Subcutaneous adipose tissue (tissue), 4 donors: Measurements from ENCODE around the gene DIP2C. TPM values are rescaled to one million over a fixed set of nuclear protein-coding genes. Genes with fewer than 3 reads are reported as not detected.

Experiments used
- CTCF ChIP-seq: fragments of 450-650 bp; IDR thresholded peaks from one replicate; pipeline ENCODE4 v1.5.1; 2016; ENCODE audit warnings: low read depth, mild to moderate bottlenecking, control low read depth, antibody characterized with exemption, moderate library complexity
- small RNA-seq: library from RNA; depleted of rRNA; stranded (forward); fragments of <200 nt; gene quantifications from one replicate; pipeline ENCODE3, GENCODE V24; 2016
- total RNA-seq, 4 donors: library from RNA; depleted of rRNA; stranded (reverse); fragments of >200 nt; gene quantifications; one replicate each; pipeline ENCODE4 v1.1.0, GENCODE V29; 2016

Gene DIP2C
- total RNA-seq, 4 donors from 2014 or later, result 32.1 to 64.0 (median 40.5) TPM

DNA sequence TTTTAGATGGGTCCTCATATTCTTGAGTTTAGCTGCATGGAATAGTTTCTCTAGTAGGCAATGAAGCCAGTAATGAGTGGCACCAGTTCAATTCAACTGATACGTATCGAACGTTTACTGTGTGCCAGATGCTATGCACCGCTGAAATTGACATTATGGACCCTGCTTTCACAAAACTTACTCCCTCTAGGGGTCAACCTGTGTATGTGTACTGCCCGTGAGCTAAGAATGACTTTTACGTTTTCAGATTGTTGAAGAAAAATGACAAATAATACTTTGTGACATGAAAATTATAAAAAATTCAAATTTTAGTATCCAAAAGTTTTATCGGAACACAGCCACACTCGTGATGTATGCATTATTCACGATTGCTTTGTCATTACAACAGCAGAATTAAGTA lies 458.7 kb downstream of the DIP2C start:
- no peak for TF ChIP-seq CTCF

DNA sequence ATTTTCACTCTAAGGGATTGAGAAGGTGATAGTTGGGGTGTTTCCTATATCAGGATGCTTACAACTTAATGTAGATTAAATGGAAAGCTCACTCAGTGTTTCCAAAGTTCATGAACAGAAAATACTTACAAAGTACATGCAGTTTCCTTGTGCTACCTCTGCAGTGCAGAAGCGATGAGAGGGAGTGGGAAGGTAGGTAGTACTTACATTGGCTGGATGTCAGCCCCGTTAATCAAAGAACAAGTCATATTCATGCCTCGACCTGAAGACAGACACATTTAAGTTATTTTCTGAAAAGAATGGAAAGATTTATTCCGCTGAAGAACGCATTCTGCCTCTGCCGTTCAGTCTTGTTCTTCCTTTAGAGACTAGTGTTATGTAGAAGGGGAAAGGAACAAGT lies 461.1 kb downstream of the DIP2C start:
- no peak for TF ChIP-seq CTCF

GRCh38 chr10:227014-227413 lies 462.5 kb downstream of the DIP2C start:
- no peak for TF ChIP-seq CTCF

GRCh38 chr10:226018-226417 lies 463.4 kb downstream of the DIP2C start:
- no peak for TF ChIP-seq CTCF

DNA sequence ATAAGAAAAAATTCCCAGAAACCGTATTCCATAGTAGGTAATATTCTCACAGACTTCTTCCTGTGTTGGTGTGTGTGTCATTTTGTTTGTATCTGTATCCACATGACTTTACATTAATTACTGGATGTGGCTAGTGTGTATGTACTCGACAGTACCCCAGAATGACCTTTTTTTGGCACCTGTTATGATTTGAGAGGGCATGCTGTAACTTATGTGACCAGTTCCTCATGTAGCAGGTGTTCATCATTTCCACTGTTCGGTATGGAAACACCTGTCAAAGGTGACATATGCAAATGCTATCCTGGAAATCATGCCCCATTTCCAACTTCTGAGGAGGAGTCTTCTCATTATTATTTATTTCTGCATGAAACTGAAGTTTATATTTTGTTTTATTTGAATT lies 464.9 kb downstream of the DIP2C start:
- no peak for TF ChIP-seq CTCF

Small RNA genes within 50 kb of the gene (small RNA-seq; reads per million reads assigned to genes)
- gene MIR5699, result not detected
- gene RN7SL754P, result not detected
- not detected for gene RNA5SP298

Other genes with a start within 250 kb of the DIP2C start
- 10 to 100 TPM; 51.2 to 60.8 (median 56.5) TPM for gene LARP4B, start 242.0 kb upstream of the DIP2C start, total RNA-seq